A549 (cell line): Measurements from ENCODE around the gene COMMD9. TPM values are rescaled to one million over a fixed set of nuclear protein-coding genes. Genes with fewer than 3 reads are reported as not detected.
A peak's percentile ranks its signal among the peaks of the same experiment; 100 is the strongest.

ENCODE experiments used
- ATAC-seq, 2 experiments: fragments of 200-7000 bp in 1 of 2; fragments of >200 bp in 1 of 2; cut with Nextera tagmentation in 1 of 2; cut with Tn5 transposase in 1 of 2; 3 replicates each; pipeline versions ENCODE4 v1.8.0 to v1.9.1; 2018 to 2020; ENCODE audit warnings: mild to moderate bottlenecking in 1 of 2, moderate library complexity in 1 of 2
- CTCF ChIA-PET: fragments of 300-600 bp; sonication (Branson Sonifier 250); formaldehyde crosslinking; extraction: SDS; loops from one replicate; lab custom pipeline; 2021; ENCODE audit warnings: antibody characterized with exemption, inconsistent platforms; lab: Yijun Ruan, JAX
- POLR2A ChIA-PET: fragments of 350-600 bp; formaldehyde crosslinking; extraction: SDS; loops from one replicate; lab custom pipeline; 2021; ENCODE audit warnings: antibody characterized with exemption, inconsistent platforms; lab: Yijun Ruan, JAX
- DNase-seq, 2 experiments: peaks; one replicate each; pipeline versions ENCODE4 v3.0.0 to v3.0.0-alpha.2; 2011 to 2016; ENCODE audit warnings: low read depth in 1 of 2, low spot score in 1 of 2
- FAIRE-seq: peaks from 2 replicates; lab custom pipeline; 2011; peaks lifted over from hg19 to GRCh38; lab: Jason Lieb, UNC
- H3K27ac ChIP-seq, 2 experiments: fragments of >200 bp; sonication (Bioruptor Twin); formaldehyde crosslinking; 3 replicates each; pipeline ENCODE4 v1.5.1; 2016 to 2017
- H3K4me1 ChIP-seq: fragments of >200 bp; sonication (Bioruptor Twin); formaldehyde crosslinking; 3 replicates; pipeline ENCODE4 v1.6.1; 2016
- H3K4me2 ChIP-seq: fragments of >200 bp; sonication (Bioruptor Twin); formaldehyde crosslinking; 3 replicates; pipeline ENCODE4 v1.6.1; 2016
- H3K4me3 ChIP-seq: fragments of >200 bp; sonication (Bioruptor Twin); formaldehyde crosslinking; 3 replicates; pipeline ENCODE4 v1.5.1; 2016
- H3K9me3 ChIP-seq: fragments of >200 bp; sonication (Bioruptor Twin); formaldehyde crosslinking; 3 replicates; pipeline ENCODE4 v1.6.1; 2016
- EHF ChIP-seq: fragments of 250-450 bp; sonication (Bioruptor Pico); IDR thresholded peaks from 2 replicates; pipeline ENCODE4 v1.5.0; 2020; ENCODE audit warnings: mild to moderate bottlenecking
- EP300 ChIP-seq, 2 experiments: fragments of >200 bp; sonication (Bioruptor Twin); formaldehyde crosslinking; IDR thresholded peaks; 2 replicates in 1 of 2; 3 replicates in 1 of 2; pipeline ENCODE4 v1.6.1; 2016 to 2017
- ESRRA ChIP-seq: fragments of 150-350 bp; IDR thresholded peaks from 2 replicates; pipeline ENCODE4 v1.6.1; 2014; ENCODE audit warnings: mild to moderate bottlenecking, low read length, borderline replicate concordance
- FOSL2 ChIP-seq, 2 experiments: fragments of 450-650 bp in 1 of 2; fragments of >200 bp in 1 of 2; sonication (Bioruptor Twin) in 1 of 2; formaldehyde crosslinking; IDR thresholded peaks; 2 replicates each; pipeline versions ENCODE4 v1.5.0 to v1.6.1; 2016 to 2020; ENCODE audit warnings: mild to moderate bottlenecking in 1 of 2, moderate library complexity in 1 of 2
- HES2 ChIP-seq: fragments of >200 bp; sonication (Bioruptor Twin); formaldehyde crosslinking; IDR thresholded peaks from 2 replicates; pipeline ENCODE4 v1.6.1; 2016
- HEYL ChIP-seq: fragments of 250-450 bp; sonication (Bioruptor Pico); IDR thresholded peaks from 2 replicates; pipeline ENCODE4 v1.8.0; 2021; ENCODE audit warnings: mild to moderate bottlenecking, moderate library complexity
- HMGXB4 ChIP-seq: fragments of 250-450 bp; sonication (Bioruptor Pico); IDR thresholded peaks from 2 replicates; pipeline ENCODE4 v1.5.0; 2021; ENCODE audit warnings: mild to moderate bottlenecking, moderate library complexity, borderline replicate concordance
- HOXB5 ChIP-seq: fragments of 250-450 bp; sonication (Bioruptor Pico); IDR thresholded peaks from 2 replicates; pipeline ENCODE4 v1.5.0; 2020; ENCODE audit warnings: mild to moderate bottlenecking, moderate library complexity
- JUN ChIP-seq, 2 experiments: fragments of >200 bp; sonication (Bioruptor Twin); formaldehyde crosslinking; IDR thresholded peaks; 2 replicates in 1 of 2; 3 replicates in 1 of 2; pipeline ENCODE4 v1.6.1; 2016 to 2017
- KDM1A ChIP-seq: fragments of 200-600 bp; sonication (generic); IDR thresholded peaks from 2 replicates; pipeline ENCODE4 v1.6.1; 2016; ENCODE audit warnings: low read depth, mild to moderate bottlenecking
- MAZ ChIP-seq: fragments of 150-350 bp; IDR thresholded peaks from 2 replicates; pipeline ENCODE4 v1.6.1; 2014; ENCODE audit warnings: antibody characterized with exemption, low read depth, low read length, borderline replicate concordance
- NPAS2 ChIP-seq: fragments of 250-450 bp; sonication (Bioruptor Pico); IDR thresholded peaks from 2 replicates; pipeline ENCODE4 v1.8.0; 2022; ENCODE audit warnings: mild to moderate bottlenecking, moderate library complexity, borderline replicate concordance
- NR3C1 ChIP-seq: fragments of >200 bp; sonication (Bioruptor Twin); formaldehyde crosslinking; IDR thresholded peaks from 3 replicates; pipeline ENCODE4 v1.6.1; 2017
- RAD21 ChIP-seq, 2 experiments: fragments of >200 bp in 1 of 2; sonication (Bioruptor Twin) in 1 of 2; formaldehyde crosslinking in 1 of 2; IDR thresholded peaks in 1 of 2; conservative IDR thresholded peaks in 1 of 2; 2 replicates in 1 of 2; 3 replicates in 1 of 2; pipeline ENCODE4 v1.6.1; 2012 to 2018; ENCODE audit warnings: inconsistent platforms in 1 of 2
- RFX5 ChIP-seq: fragments of 450-650 bp; IDR thresholded peaks from 2 replicates; pipeline ENCODE4 v1.7.1; 2014; ENCODE audit warnings: antibody characterized with exemption, mild to moderate bottlenecking, moderate library complexity
- RNF2 ChIP-seq: fragments of 200-600 bp; sonication (generic); IDR thresholded peaks from 2 replicates; pipeline ENCODE4 v1.6.1; 2016; ENCODE audit warnings: low read depth, mild to moderate bottlenecking, antibody characterized with exemption, moderate library complexity, borderline replicate concordance
- SREBF2 ChIP-seq: fragments of 450-650 bp; IDR thresholded peaks from 2 replicates; pipeline ENCODE4 v1.6.1; 2014; ENCODE audit warnings: mild to moderate bottlenecking, moderate library complexity
- ZFP36 ChIP-seq: fragments of 450-650 bp; IDR thresholded peaks from 2 replicates; pipeline ENCODE4 v1.6.1; 2014; ENCODE audit warnings: borderline replicate concordance; ENCODE audit not compliant: partially characterized antibody
- ZNF302 ChIP-seq: fragments of 250-450 bp; sonication (Bioruptor Pico); IDR thresholded peaks from 2 replicates; pipeline ENCODE4 v1.9.0; 2021; ENCODE audit warnings: inconsistent platforms, mild to moderate bottlenecking, moderate library complexity
- WGBS: methylation state at CpG from one replicate; pipeline ENCODE4 v1.1.6; 2017; ENCODE audit errors: missing lambda C conversion rate; 5-methylcytosine and 5-hydroxymethylcytosine counted together
- polyA plus RNA-seq, 4 experiments: library from polyadenylated mRNA; depleted of rRNA in 3 of 4; stranded (reverse); fragments of >200 nt; fragmentation: RNase III in 1 of 4; extraction: RNeasy Plus Mini Kit Qiagen cat#74134 plus additional on column Dnase treatment in 1 of 4; gene quantifications; 2 replicates in 3 of 4; 3 replicates in 1 of 4; pipeline ENCODE4 v1.2.3, GENCODE V29; 2011 to 2017
- TF ChIP-seq, protein P1 (sequence below): fragments of >200 bp; sonication (Bioruptor Twin); formaldehyde crosslinking; IDR thresholded peaks from 3 replicates; pipeline ENCODE4 v1.6.1; 2016

Gene COMMD9
- polyA plus RNA-seq, 2 of the 4 experiments (the other 2 are of a cell fraction), result 36.3 to 37.3 TPM

GRCh38 chr11:36264011-36264972 lies 24.9 kb downstream of the COMMD9 start:
- Histone ChIP-seq H3K4me3 (no peak overlapping the region), H3K4me2 (no peak overlapping the region), H3K4me1 (no peaks in the 10 kb centered on the region), H3K27ac (no peak overlapping the region), H3K9me3 (no peaks in the 10 kb centered on the region)
- ATAC-seq, result peak in 1 of 2 experiments; percentile 26; a peak in 1 of 6 replicates
- ChIA-PET POLR2A (no interaction called here), CTCF (interaction anchor here (1.2 to 8.6 kb wide), 5 partner anchors 11 to 800 kb away, joined by 3 to 94 read pairs (median 34); no protein-coding TSS in a partner anchor)
- DNase-seq, result no peak
- no peak for FAIRE-seq
- WGBS, result 38% methylated on average over 9 of the region's 9 CpGs
- TF ChIP-seq HOXB5, result no peak
- TF ChIP-seq RAD21 (conservative IDR thresholded peaks at IDR 0.05 in 1 of 2, IDR thresholded peaks at IDR 0.05 in 1 of 2), result no peak
- no peak for TF ChIP-seq HES2
- TF ChIP-seq RFX5, result no peak
- no peak for TF ChIP-seq HMGXB4 (CRISPR knock-in tag)
- no peak for TF ChIP-seq KDM1A
- no peak for TF ChIP-seq NPAS2 (CRISPR knock-in tag)
- no peak for TF ChIP-seq JUN (IDR thresholded peaks at IDR 0.05)
- no peak for TF ChIP-seq EP300 (IDR thresholded peaks at IDR 0.05)
- no peak for TF ChIP-seq NR3C1
- TF ChIP-seq EHF (CRISPR knock-in tag), result no peak
- no peak for TF ChIP-seq ZNF302 (CRISPR knock-in tag)
- no peak for TF ChIP-seq ZFP36
- TF ChIP-seq, protein P1, sequence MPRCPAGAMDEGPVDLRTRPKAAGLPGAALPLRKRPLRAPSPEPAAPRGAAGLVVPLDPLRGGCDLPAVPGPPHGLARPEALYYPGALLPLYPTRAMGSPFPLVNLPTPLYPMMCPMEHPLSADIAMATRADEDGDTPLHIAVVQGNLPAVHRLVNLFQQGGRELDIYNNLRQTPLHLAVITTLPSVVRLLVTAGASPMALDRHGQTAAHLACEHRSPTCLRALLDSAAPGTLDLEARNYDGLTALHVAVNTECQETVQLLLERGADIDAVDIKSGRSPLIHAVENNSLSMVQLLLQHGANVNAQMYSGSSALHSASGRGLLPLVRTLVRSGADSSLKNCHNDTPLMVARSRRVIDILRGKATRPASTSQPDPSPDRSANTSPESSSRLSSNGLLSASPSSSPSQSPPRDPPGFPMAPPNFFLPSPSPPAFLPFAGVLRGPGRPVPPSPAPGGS, result no peak
- no peak for TF ChIP-seq FOSL2 (IDR thresholded peaks at IDR 0.05)
- no peak for TF ChIP-seq FOSL2 (CRISPR knock-in tag; IDR thresholded peaks at IDR 0.05)
- TF ChIP-seq ESRRA, result no peak
- no peak for TF ChIP-seq SREBF2

DNA sequence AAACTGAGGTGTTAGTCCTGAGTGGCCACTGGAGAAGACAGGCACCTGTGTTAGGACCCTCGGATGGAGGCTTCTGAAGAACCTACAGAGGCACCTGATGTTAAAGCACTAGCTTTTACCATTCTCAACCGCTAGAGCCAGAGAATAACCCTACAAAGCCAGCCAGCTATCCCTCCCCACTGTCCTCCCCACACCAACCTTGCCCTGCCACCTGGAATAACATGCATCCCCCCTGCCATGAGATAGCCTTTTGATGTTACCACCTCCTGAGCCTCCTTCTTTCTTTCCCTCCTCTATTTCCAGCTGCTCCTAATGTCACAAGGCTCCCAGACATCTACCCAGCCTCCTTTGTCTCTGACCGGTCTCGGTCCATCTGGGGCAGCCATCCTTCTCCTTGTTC lies 28.1 kb downstream of the COMMD9 start:
- TF ChIP-seq HEYL (CRISPR knock-in tag), result no peak
- TF ChIP-seq EHF (CRISPR knock-in tag), result no peak
- no peak for TF ChIP-seq NPAS2 (CRISPR knock-in tag)
- TF ChIP-seq RNF2, result no peak
- TF ChIP-seq HES2, result no peak
- TF ChIP-seq MAZ, result no peak
- Histone ChIP-seq H3K4me1 (no peaks in the 10 kb centered on the region), H3K4me3 (no peak overlapping the region), H3K27ac (no peak overlapping the region), H3K4me2 (no peak overlapping the region), H3K9me3 (no peaks in the 10 kb centered on the region)
- ChIA-PET POLR2A (no interaction called here), CTCF (interaction anchor here (0.7 to 2.0 kb wide), 7 partner anchors 8 to 645 kb away, joined by 3 to 5 read pairs (median 4); no protein-coding TSS in a partner anchor)
- ATAC-seq, result no peak
- no peak for FAIRE-seq
- WGBS, result 64% methylated on average over 4 of the region's 4 CpGs
- no peak for DNase-seq
